SIG-M5 treated with dmso at 0.1 percent for 504 hours (cell line): ENCODE data around the gene SERGEF.

Source experiments
- DNase-seq: peaks from one replicate; lab custom pipeline; 2025; ENCODE audit not compliant: unreplicated experiment; lab: John Stamatoyannopoulos, UW

Gene SERGEF

DNA sequence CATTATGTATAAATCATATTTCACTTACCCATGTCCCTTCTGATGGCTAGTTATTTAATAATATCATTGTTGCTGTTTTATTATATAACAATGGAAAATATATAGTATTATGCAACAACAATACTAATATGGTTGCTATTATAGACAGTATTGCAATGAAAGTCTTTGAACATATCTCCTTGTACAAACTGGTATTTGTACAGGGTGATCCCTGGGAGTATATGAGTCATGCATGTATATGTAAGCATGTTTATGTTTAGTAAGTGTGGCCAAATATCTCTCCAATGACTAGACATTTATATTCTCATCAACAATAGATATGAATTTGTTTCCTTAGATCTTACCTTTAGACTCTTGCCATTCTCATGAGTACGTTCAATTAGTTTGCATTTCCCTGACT lies 222.4 kb downstream of the SERGEF start:
- no peak for DNase-seq

- DNase-seq, result no peak
Measured at GRCh38 chr11:17788084-17788483, 224.8 kb downstream of the SERGEF start.

GRCh38 chr11:17786824-17787525 lies 225.9 kb downstream of the SERGEF start:
- no peak for DNase-seq

- DNase-seq, result no peak
Measured at GRCh38 chr11:17783878-17784277, 229.0 kb downstream of the SERGEF start.

GRCh38 chr11:17782603-17783337 lies 230.1 kb downstream of the SERGEF start:
- no peak for DNase-seq

DNA sequence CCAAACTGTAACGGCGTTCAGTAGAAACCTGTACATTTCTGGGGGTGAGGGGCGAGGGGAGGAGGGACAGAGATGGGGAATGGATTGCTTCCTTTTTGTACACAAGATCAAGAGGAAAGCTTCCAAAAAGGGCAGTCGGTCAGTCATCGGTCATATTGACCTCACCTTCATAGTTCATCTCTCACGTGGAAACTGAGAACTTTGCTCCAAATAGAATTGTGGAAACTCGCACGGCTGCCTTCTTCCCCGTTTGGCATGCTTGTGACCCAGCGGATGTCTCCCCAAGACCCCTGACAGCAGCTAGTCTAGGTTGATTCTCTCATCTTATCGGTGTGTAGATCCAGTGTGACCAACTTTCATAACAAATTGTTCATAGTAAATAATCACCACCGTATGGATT lies 230.7 kb downstream of the SERGEF start:
- no peak for DNase-seq

DNA sequence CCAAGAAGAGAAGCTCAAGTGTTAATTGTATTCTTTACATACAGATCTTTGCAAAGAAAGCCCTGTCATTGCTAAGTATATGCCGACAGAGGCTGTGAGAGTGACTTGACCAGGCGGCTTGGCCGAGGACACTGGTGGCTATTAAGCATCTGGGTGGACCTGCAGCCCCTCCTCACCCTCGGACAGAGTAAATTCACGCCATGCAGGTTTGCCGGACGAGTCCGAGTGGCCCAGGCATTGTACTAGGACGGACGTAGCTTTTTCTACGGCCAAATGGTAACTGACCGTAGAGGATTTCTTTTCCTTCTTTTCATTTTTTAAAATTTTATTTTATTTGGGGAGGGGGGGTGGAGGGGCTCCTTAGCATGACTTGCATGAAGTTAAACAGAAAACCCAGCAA lies 231.2 kb downstream of the SERGEF start:
- DNase-seq, result no peak

GRCh38 chr11:17781221-17781620 lies 231.6 kb downstream of the SERGEF start:
- DNase-seq, result no peak

GRCh38 chr11:17780668-17781067 lies 232.2 kb downstream of the SERGEF start:
- no peak for DNase-seq

DNA sequence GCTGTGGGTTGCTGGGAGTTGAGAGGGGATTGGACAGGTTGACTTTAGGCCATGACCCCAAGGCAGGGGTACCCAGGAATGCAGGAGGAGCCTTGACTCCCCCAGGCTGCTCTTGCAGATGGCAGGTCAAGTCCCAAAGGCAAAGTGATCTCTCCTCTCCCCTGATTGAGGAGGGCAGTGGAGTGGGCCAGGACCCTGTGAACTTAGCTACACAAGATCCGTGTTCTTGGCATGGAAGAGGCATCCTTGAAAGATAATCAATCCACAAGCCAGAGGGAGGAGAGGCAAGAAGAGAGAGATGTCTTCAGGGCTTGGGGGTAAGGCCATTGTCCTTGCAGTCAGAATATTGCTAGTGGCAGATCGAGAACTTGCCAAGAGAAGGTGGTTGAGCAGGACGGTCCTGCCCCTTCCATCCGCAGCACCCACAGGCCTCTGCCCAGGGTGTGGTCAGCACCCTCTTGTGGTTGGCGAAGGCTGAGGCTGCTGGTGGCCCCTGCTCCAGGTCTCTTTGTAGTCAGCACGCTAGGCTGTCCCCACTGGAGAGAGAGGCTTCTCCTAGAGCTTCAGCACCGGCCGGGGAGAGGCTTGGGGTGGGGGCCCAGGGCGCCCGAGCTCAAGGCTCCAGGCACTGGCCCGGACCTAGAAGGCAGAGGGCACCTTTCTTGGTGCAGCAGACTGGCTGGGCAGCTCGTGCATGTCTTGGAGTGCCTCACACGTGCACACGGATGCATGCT lies 232.8 kb downstream of the SERGEF start:
- no peak for DNase-seq

DNA sequence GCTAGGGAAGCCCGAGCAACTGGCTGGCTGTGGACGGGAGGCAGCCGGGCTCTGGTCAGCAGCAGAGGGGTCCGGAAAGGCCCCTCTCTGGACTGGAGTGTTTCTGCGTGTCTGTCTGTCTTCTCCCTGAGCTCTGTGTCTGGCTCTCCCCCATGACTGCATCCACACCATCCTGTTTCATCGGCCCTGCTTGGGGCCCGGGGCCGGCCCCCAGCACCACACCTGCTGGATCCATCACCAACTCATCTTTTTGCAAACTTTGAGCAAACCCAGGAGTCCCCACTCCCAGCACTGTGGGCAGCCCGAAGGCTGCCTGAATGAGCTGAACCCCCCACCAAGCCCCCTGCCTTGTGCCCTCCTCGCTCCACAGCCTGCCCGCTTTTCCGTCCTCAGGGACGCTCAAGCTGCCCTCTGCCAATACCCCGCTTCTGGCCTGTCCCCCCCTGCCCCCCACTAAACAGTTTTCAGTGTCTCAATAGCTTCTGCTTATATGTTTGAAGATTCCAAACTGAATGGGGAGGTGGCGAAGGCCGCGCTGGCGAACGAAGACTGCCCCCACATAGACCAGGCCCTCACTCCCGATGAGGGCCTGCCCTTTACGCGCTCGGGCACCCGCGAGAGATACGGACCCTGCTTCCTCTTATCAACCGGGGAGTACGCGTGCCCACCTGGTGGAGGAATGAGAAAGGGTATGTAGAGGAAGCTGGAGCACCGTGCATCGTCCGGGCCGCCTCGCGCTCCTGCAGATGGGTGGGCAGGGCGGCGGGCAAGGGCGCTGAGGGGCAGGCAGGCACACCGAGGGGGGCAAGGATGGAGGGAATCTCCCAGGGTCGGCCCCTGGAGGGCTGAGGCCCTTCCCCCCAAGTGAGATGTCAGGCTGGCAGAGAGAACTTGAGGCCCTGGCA lies 233.6 kb downstream of the SERGEF start:
- no peak for DNase-seq

DNA sequence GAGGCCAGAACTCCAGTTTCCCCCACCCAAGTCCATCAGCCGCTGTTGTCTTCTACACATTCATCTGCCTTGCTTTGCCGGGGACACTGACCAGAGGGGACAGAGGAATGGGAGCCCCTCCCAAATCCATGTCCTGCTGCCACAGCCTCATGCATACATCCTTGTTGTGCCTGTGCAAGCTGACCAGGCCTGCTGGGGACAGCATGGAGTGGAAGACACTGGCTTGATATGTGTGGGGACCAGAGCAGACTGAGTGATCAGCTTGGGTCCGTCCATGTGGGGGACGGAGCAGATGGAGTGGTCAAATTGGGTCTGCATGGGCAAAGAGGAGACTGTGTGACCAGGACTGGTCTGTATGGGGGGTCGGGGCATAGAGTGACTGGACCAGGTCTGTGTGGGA lies 234.5 kb downstream of the SERGEF start:
- DNase-seq, result no peak

DNA sequence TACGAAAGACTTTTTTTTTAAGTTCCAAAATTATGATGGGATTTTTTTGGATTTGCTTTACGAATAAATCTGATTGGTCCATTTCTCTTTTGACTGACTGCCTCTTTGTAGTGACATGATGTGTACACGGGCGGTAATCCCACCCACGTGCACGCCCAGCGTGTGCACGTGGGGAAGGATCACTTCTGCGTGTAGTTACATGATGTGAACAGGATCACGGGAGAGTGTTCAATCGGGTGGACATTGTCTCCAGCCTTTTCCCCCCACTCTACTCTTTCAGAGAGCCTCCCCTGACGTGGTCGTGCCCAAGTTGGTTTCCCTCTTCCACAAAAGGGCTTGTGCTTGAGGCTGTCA lies 235.1 kb downstream of the SERGEF start:
- no peak for DNase-seq

GRCh38 chr11:17777086-17777737 lies 235.6 kb downstream of the SERGEF start:
- no peak for DNase-seq

GRCh38 chr11:17776212-17776875 lies 236.5 kb downstream of the SERGEF start:
- DNase-seq, result no peak

- no peak for DNase-seq
Measured at GRCh38 chr11:17775507-17776211, 237.2 kb downstream of the SERGEF start.

- no peak for DNase-seq
Measured at GRCh38 chr11:17775035-17775348, 237.9 kb downstream of the SERGEF start.

DNA sequence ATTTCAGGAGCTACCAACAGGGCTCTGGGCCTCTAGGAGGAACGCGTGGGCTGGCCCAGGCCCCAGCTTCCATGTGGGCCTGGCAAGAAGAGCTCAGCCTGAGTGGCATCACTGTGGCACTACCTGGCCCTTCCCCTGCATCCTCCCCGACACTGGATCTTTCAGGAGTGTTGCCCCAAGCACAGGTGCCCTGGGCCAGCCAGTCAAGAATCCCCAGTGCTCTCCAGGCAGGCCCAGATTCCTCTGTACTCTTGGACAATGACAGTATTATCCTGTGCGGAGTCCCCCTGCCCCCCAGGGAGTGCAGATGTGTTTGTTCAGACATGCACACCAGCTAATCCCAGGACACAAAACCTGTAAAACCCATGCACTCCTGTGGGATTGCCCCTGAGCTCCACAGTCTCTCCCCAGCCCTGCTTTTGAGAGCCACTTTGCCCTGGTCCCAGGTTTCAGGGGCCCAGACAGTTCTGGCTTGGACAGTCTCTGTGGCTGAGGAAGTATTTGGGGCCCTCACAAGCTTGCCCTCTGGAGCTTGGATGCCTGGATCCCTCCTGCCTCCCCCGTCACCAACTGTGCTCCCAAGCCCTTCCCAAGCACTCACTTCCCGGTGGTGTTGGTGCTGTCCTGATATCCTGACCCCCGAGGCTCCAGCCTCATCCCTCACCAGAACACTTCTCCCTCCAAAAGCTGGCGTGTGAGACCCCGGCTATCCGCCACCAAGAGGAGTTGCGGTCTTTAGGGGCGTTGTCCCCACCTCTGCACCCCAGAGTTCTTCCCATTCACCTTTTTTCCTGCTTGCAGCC lies 238.4 kb downstream of the SERGEF start:
- DNase-seq, result no peak

- no peak for DNase-seq
Measured at GRCh38 chr11:17773674-17774073, 239.2 kb downstream of the SERGEF start.
